Measurements from ENCODE around the gene TNFRSF13B.

The TNFRSF13B gene

DNA sequence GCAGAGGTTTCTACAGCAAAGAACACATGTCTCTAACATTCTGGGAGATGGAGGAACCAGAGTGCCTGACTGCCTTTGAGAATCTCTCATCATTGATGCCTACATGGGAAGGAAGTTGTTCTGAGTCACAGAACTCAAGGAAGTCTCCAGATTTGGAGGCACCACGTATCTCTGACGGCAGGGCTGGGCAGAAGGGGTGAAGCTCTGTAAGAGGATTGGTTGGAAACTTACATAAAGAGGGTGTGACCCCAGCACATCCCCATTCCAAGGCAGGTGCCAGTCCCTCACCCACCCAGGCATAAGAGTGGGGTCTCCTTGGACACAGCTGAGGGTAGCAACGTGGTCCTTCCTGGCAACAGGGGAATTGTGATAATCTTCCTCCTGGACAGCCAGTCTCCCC lies 17.4 kb downstream of the TNFRSF13B start:
- DNase-seq (ENCODE audit: low read depth), result no peak
- TF ChIP-seq, protein P1, sequence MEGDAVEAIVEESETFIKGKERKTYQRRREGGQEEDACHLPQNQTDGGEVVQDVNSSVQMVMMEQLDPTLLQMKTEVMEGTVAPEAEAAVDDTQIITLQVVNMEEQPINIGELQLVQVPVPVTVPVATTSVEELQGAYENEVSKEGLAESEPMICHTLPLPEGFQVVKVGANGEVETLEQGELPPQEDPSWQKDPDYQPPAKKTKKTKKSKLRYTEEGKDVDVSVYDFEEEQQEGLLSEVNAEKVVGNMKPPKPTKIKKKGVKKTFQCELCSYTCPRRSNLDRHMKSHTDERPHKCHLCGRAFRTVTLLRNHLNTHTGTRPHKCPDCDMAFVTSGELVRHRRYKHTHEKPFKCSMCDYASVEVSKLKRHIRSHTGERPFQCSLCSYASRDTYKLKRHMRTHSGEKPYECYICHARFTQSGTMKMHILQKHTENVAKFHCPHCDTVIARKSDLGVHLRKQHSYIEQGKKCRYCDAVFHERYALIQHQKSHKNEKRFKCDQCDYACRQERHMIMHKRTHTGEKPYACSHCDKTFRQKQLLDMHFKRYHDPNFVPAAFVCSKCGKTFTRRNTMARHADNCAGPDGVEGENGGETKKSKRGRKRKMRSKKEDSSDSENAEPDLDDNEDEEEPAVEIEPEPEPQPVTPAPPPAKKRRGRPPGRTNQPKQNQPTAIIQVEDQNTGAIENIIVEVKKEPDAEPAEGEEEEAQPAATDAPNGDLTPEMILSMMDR (IDR thresholded peaks at IDR 0.05; ENCODE audit: control insufficient read depth, extremely low read depth, insufficient read depth), result no peak
- no peak overlapping the region for H3K4me3 ChIP-seq (ENCODE audit: low read depth, low read length)

DNA sequence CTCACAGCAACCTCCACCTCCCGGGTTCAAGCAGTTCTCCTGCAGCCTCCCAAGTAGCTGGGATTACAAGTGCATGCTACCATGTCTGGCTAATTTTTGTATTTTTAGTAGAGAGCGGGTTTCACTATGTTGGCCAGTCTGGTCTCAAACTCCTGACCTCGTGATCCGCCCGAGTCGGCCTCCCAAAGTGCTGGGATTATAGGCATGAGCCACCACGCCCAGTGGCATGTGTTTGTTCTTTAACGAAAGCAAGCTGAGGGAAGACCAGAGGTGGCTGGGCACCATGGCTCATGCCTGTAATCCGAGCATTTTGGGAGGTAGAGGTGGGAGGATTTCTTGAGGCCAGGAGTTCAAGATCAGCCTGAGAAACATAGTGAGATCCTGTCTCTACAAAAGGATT lies 18.1 kb downstream of the TNFRSF13B start:
- no peak overlapping the region for H3K4me3 ChIP-seq (ENCODE audit: low read depth, low read length)
- DNase-seq (ENCODE audit: low read depth), result no peak
- TF ChIP-seq, protein P1 (IDR thresholded peaks at IDR 0.05; ENCODE audit: control insufficient read depth, extremely low read depth, insufficient read depth), result no peak

DNA sequence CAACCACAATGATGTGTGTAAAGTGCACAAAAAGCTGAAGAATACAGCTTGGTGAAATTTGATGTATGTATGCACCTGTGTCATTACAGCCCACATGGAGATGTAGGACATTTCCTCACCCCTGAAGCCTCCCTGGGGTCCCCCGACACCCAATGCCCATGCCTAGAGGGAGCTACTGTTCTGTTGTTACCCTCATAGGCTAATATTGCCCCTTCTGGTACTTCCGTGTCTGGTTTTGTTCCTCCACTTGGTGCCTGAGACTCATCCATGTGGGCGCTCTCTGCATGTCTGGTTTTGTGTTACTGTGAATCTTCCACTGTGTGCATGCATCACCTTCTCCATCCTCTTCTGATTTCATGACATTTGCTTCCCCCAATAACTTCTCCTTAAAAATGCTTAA lies 18.6 kb downstream of the TNFRSF13B start:
- no peak for DNase-seq (ENCODE audit: low read depth)
- no peak overlapping the region for H3K4me3 ChIP-seq (ENCODE audit: low read depth, low read length)
- TF ChIP-seq, protein P1 (IDR thresholded peaks at IDR 0.05; ENCODE audit: control insufficient read depth, extremely low read depth, insufficient read depth), result no peak

DNA sequence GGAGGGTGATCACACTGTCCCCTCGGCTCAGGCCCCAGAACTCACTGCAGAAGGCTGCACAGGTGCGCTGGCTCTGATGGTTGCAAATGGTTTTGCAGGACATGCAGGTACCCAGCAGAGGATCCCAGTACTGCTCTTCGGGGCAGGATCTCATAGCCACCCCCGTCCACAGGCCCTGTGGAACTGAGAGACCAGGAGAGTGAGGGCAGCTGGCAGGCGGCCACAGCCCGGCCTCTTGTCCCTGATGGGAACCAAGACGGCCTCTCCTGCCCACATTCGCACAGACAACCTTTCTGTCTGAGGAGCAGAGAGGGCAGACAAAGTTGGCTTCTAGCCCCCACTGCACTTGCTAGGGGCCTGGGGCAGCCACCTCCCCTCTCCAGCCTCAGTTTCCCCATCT lies 19.5 kb downstream of the TNFRSF13B start:
- DNase-seq (ENCODE audit: low read depth), result no peak
- TF ChIP-seq, protein P1 (IDR thresholded peaks at IDR 0.05; ENCODE audit: control insufficient read depth, extremely low read depth, insufficient read depth), result no peak
- H3K4me3 ChIP-seq (ENCODE audit: low read depth, low read length), result no peak overlapping the region

DNA sequence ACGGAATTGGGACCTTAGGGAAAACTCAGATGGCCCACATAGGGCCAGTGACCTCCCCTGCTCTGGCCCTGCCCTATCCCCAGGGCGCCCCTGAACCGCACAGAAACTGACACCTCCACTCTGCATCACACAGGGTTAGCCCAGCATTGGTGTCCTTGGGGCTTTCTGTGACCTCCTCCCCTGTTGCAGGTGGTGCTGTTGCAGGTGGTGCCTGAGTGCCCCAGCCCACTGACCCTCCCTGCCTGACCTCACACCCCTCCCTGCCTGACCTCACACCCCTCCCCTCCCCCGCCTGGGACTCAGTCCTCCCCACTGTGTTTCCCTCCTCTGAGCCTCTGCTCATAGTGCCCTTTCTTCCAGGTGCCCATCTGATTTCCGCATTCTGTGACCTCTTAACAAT lies 21.4 kb downstream of the TNFRSF13B start:
- TF ChIP-seq, protein P1 (IDR thresholded peaks at IDR 0.05; ENCODE audit: control insufficient read depth, extremely low read depth, insufficient read depth), result no peak
- no peak for DNase-seq (ENCODE audit: low read depth)

DNA sequence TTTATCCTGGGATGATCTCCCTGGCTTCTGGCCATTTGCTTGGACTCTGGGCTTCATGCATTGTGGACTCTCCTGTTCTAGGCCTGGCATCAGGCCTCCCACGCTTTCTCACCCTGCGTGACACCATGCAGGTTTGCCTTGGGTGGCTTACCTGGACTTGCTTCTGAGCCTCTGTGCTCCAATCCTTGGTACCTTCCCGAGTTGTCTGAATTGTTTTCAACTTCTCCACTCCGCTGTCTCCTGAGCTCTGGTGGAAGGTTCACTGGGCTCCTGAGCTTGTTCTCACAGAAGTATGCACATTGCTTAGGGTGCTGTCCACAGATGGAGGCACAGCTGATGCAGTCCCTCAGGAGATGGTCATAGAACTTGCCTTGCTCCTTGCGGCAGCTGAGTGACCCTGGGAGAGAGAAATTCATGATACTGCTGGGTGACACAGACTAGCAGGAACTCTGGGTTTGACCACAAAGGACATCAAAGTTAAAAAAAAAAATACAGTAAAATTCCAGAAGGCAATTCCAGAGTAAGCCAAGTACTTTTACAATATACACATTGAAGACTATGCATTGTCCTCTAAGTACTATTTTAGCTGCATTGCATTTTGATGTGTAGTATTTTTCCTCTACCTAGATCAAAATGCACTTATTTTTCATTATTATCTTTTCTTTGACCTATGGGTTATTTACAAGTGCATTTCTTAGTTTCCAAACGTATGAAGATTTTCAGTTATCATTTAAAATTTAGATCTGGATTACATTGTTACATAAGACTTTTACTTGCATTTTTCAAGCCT lies 23.1 kb downstream of the TNFRSF13B start:
- TF ChIP-seq, protein P1 (IDR thresholded peaks at IDR 0.05; ENCODE audit: control insufficient read depth, extremely low read depth, insufficient read depth), result no peak
- DNase-seq (ENCODE audit: low read depth), result no peak
- no peak overlapping the region for H3K4me3 ChIP-seq (ENCODE audit: low read depth, low read length)

More for the DNA sequence above, 21.4 kb downstream of the TNFRSF13B start:
- no peak overlapping the region for H3K4me3 ChIP-seq (ENCODE audit: low read depth, low read length)

DNA sequence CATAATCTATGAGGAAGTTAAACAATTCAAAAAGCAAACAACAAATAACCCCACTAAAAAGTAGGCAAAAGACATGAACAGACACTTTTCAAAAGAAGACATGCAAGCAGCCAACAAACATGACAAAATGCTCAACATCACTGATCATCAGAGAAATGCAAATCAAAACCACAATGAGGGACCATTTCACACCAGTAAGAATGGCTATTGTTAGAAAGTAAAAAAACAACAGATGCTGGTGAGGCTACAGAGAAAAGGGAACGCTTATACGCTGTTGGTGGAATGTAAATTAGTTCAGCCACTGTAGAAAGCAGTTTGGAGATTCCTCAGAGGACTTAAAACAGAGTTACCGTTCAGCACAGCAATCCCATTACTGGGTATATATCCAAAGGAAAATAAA lies 24.4 kb downstream of the TNFRSF13B start:
- H3K4me3 ChIP-seq (ENCODE audit: low read depth, low read length), result no peak overlapping the region
- TF ChIP-seq, protein P1 (IDR thresholded peaks at IDR 0.05; ENCODE audit: control insufficient read depth, extremely low read depth, insufficient read depth), result no peak
- DNase-seq (ENCODE audit: low read depth), result no peak
